ENCODE data around the gene CCDC182. TPM values are rescaled to one million over a fixed set of nuclear protein-coding genes. Genes with fewer than 3 reads are reported as not detected.

CCDC182 gene
- total and polyA plus RNA-seq, 9 of the 15 experiments (the other 6 are each of a cell fraction or from before 2014, with no cell fraction given): not detected

DNA sequence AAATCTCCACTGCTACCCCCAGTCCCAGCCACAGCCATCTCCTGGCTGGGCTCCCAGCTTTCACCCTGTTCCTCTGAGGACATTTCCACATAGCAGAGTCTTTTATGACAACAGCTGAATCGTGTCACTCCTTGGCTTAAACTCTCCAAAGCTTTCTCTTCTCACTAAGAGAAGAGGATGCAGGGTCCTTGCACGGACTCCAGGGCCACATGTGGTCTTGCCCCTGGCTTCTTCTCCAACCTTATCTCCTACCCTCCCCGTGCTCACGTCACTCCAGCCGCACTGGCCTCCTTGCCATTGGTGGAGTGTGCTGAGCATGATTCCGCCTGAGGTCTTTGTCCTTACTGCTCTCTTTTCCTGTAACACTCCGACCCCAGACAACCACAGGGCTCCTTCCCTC lies 39.9 kb upstream of the CCDC182 start:
- Histone ChIP-seq H3K4me1 (replicated peaks in 1 of 2; ENCODE audit: control insufficient read depth in 2 of 2, insufficient read depth in 2 of 2, low read length in 2 of 2) (peaks cover 0 to 10% of the 10 kb centered on the region in 2 experiments; a peak in 2 of 5 replicates), H3K79me2 (ENCODE audit: control insufficient read depth, insufficient read depth, low read length) (no peaks in the 10 kb centered on the region), H3K4me3 (no peak overlapping the region), H3K27me3 (ENCODE audit: control insufficient read depth in 2 of 2, insufficient read depth in 2 of 2, low read length in 2 of 2) (peaks cover 23 to 49% of the 10 kb centered on the region in 2 experiments), H4K20me1 (replicated peaks; ENCODE audit: control insufficient read depth, insufficient read depth, low read length) (no peaks in the 10 kb centered on the region; the same call in 1 of the 2 replicates), H2AFZ (ENCODE audit: low read depth, low read length) (no peak overlapping the region), H3K36me3 (ENCODE audit: control insufficient read depth, insufficient read depth, low read length) (no peaks in the 10 kb centered on the region), H3K9ac (ENCODE audit: insufficient read depth in 1 of 2, low read depth in 2 of 2, low read length in 2 of 2) (no peak overlapping the region), H3K27ac (ENCODE audit: extremely low read depth, low read depth, low read length) (no peak overlapping the region), H3K4me2 (ENCODE audit: insufficient read depth, low read length) (no peak overlapping the region), H3K9me1 (ENCODE audit: control insufficient read depth, insufficient read depth, low read length) (no peaks in the 10 kb centered on the region), H3K9me3 (replicated peaks; ENCODE audit: control insufficient read depth, insufficient read depth, low read depth, low read length) (no peaks in the 10 kb centered on the region)
- in situ Hi-C loops (cut with MboI) (no loop called here), intact Hi-C loops (cut with micrococcal nuclease) (no loop called here)
- CTCF ChIA-PET (ENCODE audit: low intra/inter-chr PET ratio): no interaction called here
- no TSS peak for BruUV-seq (replicated peaks)
- no peak for FAIRE-seq
- ATAC-seq: no peak
- POLR2A ChIA-PET: no interaction called here
- DNase-seq (ENCODE audit: extremely low read depth in 1 of 4, low spot score in 3 of 4): no peak
- WGBS (ENCODE audit: insufficient coverage, low coverage, missing lambda C conversion rate): 0% methylated on average over 7 of the region's 7 CpGs
- no peak for TF ChIP-seq TARDBP (IDR thresholded peaks at IDR 0.05)
- TF ChIP-seq RAD51 (IDR thresholded peaks at IDR 0.05; ENCODE audit: borderline replicate concordance, low read depth): no peak
- TF ChIP-seq, protein P1, sequence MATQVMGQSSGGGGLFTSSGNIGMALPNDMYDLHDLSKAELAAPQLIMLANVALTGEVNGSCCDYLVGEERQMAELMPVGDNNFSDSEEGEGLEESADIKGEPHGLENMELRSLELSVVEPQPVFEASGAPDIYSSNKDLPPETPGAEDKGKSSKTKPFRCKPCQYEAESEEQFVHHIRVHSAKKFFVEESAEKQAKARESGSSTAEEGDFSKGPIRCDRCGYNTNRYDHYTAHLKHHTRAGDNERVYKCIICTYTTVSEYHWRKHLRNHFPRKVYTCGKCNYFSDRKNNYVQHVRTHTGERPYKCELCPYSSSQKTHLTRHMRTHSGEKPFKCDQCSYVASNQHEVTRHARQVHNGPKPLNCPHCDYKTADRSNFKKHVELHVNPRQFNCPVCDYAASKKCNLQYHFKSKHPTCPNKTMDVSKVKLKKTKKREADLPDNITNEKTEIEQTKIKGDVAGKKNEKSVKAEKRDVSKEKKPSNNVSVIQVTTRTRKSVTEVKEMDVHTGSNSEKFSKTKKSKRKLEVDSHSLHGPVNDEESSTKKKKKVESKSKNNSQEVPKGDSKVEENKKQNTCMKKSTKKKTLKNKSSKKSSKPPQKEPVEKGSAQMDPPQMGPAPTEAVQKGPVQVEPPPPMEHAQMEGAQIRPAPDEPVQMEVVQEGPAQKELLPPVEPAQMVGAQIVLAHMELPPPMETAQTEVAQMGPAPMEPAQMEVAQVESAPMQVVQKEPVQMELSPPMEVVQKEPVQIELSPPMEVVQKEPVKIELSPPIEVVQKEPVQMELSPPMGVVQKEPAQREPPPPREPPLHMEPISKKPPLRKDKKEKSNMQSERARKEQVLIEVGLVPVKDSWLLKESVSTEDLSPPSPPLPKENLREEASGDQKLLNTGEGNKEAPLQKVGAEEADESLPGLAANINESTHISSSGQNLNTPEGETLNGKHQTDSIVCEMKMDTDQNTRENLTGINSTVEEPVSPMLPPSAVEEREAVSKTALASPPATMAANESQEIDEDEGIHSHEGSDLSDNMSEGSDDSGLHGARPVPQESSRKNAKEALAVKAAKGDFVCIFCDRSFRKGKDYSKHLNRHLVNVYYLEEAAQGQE (IDR thresholded peaks at IDR 0.05; ENCODE audit: borderline replicate concordance): no peak
- TF ChIP-seq, protein P1 (CRISPR knock-in tag; IDR thresholded peaks at IDR 0.05; ENCODE audit: low read depth): no peak
- no peak for TF ChIP-seq TAF7 (tag; IDR thresholded peaks at IDR 0.05)
- TF ChIP-seq, protein P2, sequence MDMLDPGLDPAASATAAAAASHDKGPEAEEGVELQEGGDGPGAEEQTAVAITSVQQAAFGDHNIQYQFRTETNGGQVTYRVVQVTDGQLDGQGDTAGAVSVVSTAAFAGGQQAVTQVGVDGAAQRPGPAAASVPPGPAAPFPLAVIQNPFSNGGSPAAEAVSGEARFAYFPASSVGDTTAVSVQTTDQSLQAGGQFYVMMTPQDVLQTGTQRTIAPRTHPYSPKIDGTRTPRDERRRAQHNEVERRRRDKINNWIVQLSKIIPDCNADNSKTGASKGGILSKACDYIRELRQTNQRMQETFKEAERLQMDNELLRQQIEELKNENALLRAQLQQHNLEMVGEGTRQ (CRISPR knock-in tag; IDR thresholded peaks at IDR 0.05): no peak
- no peak for TF ChIP-seq ZNF766 (CRISPR knock-in tag; conservative IDR thresholded peaks at IDR 0.05)
- no peak for TF ChIP-seq CBFA2T2 (conservative IDR thresholded peaks at IDR 0.05)
- TF ChIP-seq, protein P3, sequence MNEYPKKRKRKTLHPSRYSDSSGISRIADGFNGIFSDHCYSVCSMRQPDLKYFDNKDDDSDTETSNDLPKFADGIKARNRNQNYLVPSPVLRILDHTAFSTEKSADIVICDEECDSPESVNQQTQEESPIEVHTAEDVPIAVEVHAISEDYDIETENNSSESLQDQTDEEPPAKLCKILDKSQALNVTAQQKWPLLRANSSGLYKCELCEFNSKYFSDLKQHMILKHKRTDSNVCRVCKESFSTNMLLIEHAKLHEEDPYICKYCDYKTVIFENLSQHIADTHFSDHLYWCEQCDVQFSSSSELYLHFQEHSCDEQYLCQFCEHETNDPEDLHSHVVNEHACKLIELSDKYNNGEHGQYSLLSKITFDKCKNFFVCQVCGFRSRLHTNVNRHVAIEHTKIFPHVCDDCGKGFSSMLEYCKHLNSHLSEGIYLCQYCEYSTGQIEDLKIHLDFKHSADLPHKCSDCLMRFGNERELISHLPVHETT (CRISPR knock-in tag; conservative IDR thresholded peaks at IDR 0.05 in 1 of 2, IDR thresholded peaks at IDR 0.05 in 1 of 2): no peak
- TF ChIP-seq MYBL2 (IDR thresholded peaks at IDR 0.05; ENCODE audit: low read depth): no peak
- TF ChIP-seq MYBL2 (CRISPR knock-in tag; IDR thresholded peaks at IDR 0.05; ENCODE audit: borderline replicate concordance): no peak
